ENCODE measurements around the gene CBLB. TPM values are rescaled to one million over a fixed set of nuclear protein-coding genes. Genes with fewer than 3 reads are reported as not detected.

Gene CBLB
- total and polyA plus RNA-seq, 9 of the 15 experiments (the other 6 are each of a cell fraction or from before 2014, with no cell fraction given): 1.8 to 8.1 (median 5.3) TPM

- H2AFZ ChIP-seq (ENCODE audit: low read depth, low read length): no peak overlapping the region
- H3K27me3 ChIP-seq (ENCODE audit: control insufficient read depth in 2 of 2, insufficient read depth in 2 of 2, low read length in 2 of 2): no peaks in the 10 kb centered on the region
- H3K4me2 ChIP-seq (ENCODE audit: insufficient read depth, low read length): no peak overlapping the region
- DNase-seq (ENCODE audit: extremely low read depth in 1 of 4, low spot score in 3 of 4) (peak; percentile 17 to 27 (median 22)), ATAC-seq (no peak), FAIRE-seq (no peak)
- no peak overlapping the region for H3K4me3 ChIP-seq
- H3K9ac ChIP-seq (ENCODE audit: insufficient read depth in 1 of 2, low read depth in 2 of 2, low read length in 2 of 2): no peak overlapping the region
- no peaks in the 10 kb centered on the region for H4K20me1 ChIP-seq (replicated peaks; ENCODE audit: control insufficient read depth, insufficient read depth, low read length)
- no peaks in the 10 kb centered on the region for H3K9me3 ChIP-seq (replicated peaks; ENCODE audit: control insufficient read depth, insufficient read depth, low read depth, low read length)
- H3K9me1 ChIP-seq (ENCODE audit: control insufficient read depth, insufficient read depth, low read length): no peaks in the 10 kb centered on the region
- intact Hi-C loops (cut with micrococcal nuclease) (no loop called here), in situ Hi-C loops (cut with MboI) (no loop called here)
- no peaks in the 10 kb centered on the region; a peak in 1 of 5 replicates for H3K4me1 ChIP-seq (replicated peaks in 1 of 2; ENCODE audit: control insufficient read depth in 2 of 2, insufficient read depth in 2 of 2, low read length in 2 of 2)
- CTCF ChIA-PET (ENCODE audit: low intra/inter-chr PET ratio): no interaction called here
- H3K36me3 ChIP-seq (ENCODE audit: control insufficient read depth, insufficient read depth, low read length): no peaks in the 10 kb centered on the region
- POLR2A ChIA-PET: no interaction called here
- H3K79me2 ChIP-seq (ENCODE audit: control insufficient read depth, insufficient read depth, low read length): no peaks in the 10 kb centered on the region
- BruUV-seq (replicated peaks): no TSS peak
- H3K27ac ChIP-seq (ENCODE audit: extremely low read depth, low read depth, low read length): no peak overlapping the region
- TF ChIP-seq JUND (IDR thresholded peaks at IDR 0.05; ENCODE audit: borderline replicate concordance, low read depth, low read length) (peak; percentile 78; the same call in 1 of the 2 replicates), JUND (tag; IDR thresholded peaks at IDR 0.05; ENCODE audit: borderline replicate concordance, low read depth, low read length) (peak; percentile 78; the same call in 2 of the 3 replicates), U2AF1 (optimal IDR thresholded peaks at IDR 0.05; ENCODE audit: low read depth, low read length) (no peak), ZZZ3 (IDR thresholded peaks at IDR 0.05) (no peak), ATF2 (CRISPR knock-in tag; IDR thresholded peaks at IDR 0.05) (no peak), XRCC3 (IDR thresholded peaks at IDR 0.05) (no peak), NFE2 (IDR thresholded peaks at IDR 0.05; ENCODE audit: low read depth) (peak; percentile 69), SMARCA4 (IDR thresholded peaks at IDR 0.05) (peak; percentile 43; the same call in 1 of the 2 replicates), NFE2L1 (tag; IDR thresholded peaks at IDR 0.05; ENCODE audit: borderline replicate concordance, low read depth) (peak; percentile 42; the same call in 1 of the 2 replicates), ZNF384 (IDR thresholded peaks at IDR 0.05; ENCODE audit: low read depth, low read length) (peak; percentile 80), FOSL1 (tag; conservative IDR thresholded peaks at IDR 0.05) (peak; percentile 85), TEAD2 (tag; IDR thresholded peaks at IDR 0.05) (no peak), RBM14 (IDR thresholded peaks at IDR 0.05; ENCODE audit: borderline replicate concordance, insufficient read depth, low read depth, low read length) (no peak), FOXJ2 (tag; IDR thresholded peaks at IDR 0.05) (0 out of 2 replicates have a peak, but pooled peaks have one; percentile 33), CBFA2T3 (IDR thresholded peaks at IDR 0.05) (no peak), ZNF316 (IDR thresholded peaks at IDR 0.05) (peak; percentile 22; the same call in 1 of the 2 replicates), ZNF780A (CRISPR knock-in tag; IDR thresholded peaks at IDR 0.05) (no peak), ZNF79 (CRISPR knock-in tag; IDR thresholded peaks at IDR 0.05; ENCODE audit: low read depth) (no peak), JUN (IDR thresholded peaks at IDR 0.05; ENCODE audit: borderline replicate concordance, low read depth, low read length) (0 out of 2 replicates have a peak, but pooled peaks have one; percentile 34), JUN (CRISPR knock-in tag; IDR thresholded peaks at IDR 0.05; ENCODE audit: borderline replicate concordance) (no peak), BRD9 (IDR thresholded peaks at IDR 0.05; ENCODE audit: low read depth, partially characterized antibody) (no peak)
- TF ChIP-seq, protein P1, sequence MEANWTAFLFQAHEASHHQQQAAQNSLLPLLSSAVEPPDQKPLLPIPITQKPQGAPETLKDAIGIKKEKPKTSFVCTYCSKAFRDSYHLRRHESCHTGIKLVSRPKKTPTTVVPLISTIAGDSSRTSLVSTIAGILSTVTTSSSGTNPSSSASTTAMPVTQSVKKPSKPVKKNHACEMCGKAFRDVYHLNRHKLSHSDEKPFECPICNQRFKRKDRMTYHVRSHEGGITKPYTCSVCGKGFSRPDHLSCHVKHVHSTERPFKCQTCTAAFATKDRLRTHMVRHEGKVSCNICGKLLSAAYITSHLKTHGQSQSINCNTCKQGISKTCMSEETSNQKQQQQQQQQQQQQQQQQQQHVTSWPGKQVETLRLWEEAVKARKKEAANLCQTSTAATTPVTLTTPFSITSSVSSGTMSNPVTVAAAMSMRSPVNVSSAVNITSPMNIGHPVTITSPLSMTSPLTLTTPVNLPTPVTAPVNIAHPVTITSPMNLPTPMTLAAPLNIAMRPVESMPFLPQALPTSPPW (CRISPR knock-in tag; IDR thresholded peaks at IDR 0.05): 0 out of 2 replicates have a peak, but pooled peaks have one; percentile 12
- TF ChIP-seq, protein P2, sequence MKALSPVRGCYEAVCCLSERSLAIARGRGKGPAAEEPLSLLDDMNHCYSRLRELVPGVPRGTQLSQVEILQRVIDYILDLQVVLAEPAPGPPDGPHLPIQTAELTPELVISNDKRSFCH (CRISPR knock-in tag; IDR thresholded peaks at IDR 0.05): no peak
- TF ChIP-seq, protein P2 (tag; IDR thresholded peaks at IDR 0.05): peak; percentile 95
These were observed 62.5 kb downstream of the CBLB start for GRCh38 chr3:105806359-105806758.

Data from K562 (cell line).